ENCODE measurements around the gene FRAT2.

DNA sequence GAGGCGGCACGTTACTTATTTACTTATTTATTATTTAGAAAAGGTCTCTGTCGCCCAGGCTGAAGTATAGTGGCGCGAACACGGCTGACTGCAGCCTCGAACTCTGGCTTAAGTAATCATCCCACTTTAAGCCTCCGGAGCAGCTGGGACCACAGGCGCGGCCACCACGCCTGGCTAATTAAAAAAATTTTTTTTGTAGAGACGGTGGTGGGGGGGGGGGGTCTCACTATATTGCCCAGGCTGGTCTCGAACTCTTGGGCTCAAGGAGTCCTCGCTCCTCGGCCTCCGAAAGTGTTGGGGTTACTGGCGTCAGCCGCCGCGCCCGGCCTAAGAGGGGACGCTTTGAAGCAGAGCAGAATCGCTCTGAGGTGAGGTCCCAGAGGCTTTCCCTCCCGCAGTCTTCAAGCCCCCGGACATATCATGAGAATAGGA, 675 bp upstream of the FRAT2 start:
- TF ChIP-seq, protein P1, sequence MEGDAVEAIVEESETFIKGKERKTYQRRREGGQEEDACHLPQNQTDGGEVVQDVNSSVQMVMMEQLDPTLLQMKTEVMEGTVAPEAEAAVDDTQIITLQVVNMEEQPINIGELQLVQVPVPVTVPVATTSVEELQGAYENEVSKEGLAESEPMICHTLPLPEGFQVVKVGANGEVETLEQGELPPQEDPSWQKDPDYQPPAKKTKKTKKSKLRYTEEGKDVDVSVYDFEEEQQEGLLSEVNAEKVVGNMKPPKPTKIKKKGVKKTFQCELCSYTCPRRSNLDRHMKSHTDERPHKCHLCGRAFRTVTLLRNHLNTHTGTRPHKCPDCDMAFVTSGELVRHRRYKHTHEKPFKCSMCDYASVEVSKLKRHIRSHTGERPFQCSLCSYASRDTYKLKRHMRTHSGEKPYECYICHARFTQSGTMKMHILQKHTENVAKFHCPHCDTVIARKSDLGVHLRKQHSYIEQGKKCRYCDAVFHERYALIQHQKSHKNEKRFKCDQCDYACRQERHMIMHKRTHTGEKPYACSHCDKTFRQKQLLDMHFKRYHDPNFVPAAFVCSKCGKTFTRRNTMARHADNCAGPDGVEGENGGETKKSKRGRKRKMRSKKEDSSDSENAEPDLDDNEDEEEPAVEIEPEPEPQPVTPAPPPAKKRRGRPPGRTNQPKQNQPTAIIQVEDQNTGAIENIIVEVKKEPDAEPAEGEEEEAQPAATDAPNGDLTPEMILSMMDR (IDR thresholded peaks at IDR 0.05 in 4 of 5, conservative IDR thresholded peaks at IDR 0.05 in 1 of 5): no peak
- no peak for TF ChIP-seq POLR2A (IDR thresholded peaks at IDR 0.05)
